Prostate gland (tissue), 2 donors: ENCODE results near the gene APLF.

Experiments
- CTCF ChIP-seq, 4 experiments: fragments of 200-600 bp in 2 of 4; fragments of 450-650 bp in 2 of 4; sonication (generic) in 2 of 4; IDR thresholded peaks; 1 replicate in 3 of 4; 2 replicates in 1 of 4; pipeline ENCODE4 v1.5.1; 2016 to 2019; ENCODE audit warnings: antibody characterized with exemption in 4 of 4, mild to moderate bottlenecking in 2 of 4, moderate library complexity in 2 of 4
- POLR2A ChIP-seq: fragments of 450-650 bp; IDR thresholded peaks from one replicate; pipeline ENCODE4 v1.6.1; 2016; ENCODE audit warnings: antibody characterized with exemption, mild to moderate bottlenecking

GRCh38 chr2:68418855-68419254, 48.5 kb upstream of the APLF start:
- no peak for TF ChIP-seq POLR2A
- no peak for TF ChIP-seq CTCF (IDR thresholded peaks at IDR 0.05)
